ENCODE measurements around the gene TOMM6.
"Not testable (repeated sequence)": the region's sequence is repeated elsewhere in the genome, so short reads cannot be mapped to it uniquely, and the experiment has no call there.

Gene TOMM6

GRCh38 chr6:41766043-41766664, 21.3 kb upstream of the TOMM6 start:
- DNase-seq, result not testable (repeated sequence)

DNA sequence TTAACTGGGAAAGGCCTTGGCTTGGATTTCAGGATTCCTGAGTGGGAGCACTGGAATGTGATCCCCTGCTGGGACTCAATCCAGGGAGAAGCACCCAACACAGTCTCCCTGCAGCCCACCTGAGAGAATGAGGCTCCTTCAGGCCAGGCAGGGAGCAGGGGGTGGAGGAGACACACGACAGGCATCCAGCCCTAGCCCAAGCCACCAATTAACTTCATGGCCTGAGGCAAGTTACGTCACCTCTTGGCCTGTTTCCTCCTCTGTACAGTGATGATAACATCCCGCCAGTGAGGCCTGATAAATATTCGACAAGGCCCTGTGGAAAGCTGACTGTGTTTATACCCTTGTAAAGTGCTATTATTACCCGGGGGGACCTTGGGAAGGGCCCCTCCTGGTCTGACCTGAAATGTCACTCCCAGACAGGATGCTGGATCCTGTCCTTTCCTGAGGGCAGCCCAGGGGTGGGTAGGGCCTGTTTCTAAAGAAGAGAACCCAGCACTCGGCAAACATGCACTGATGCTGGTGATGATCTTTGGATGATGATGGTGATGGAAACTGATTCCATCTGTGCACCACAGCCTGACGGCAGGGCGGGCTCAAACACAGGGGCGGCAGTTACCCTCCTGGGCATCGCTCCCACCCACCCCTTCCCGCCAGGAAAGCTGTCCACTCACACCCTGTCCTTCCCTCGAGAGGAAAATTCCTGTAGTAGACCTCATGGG, 20.2 kb upstream of the TOMM6 start:
- DNase-seq, result no peak

DNA sequence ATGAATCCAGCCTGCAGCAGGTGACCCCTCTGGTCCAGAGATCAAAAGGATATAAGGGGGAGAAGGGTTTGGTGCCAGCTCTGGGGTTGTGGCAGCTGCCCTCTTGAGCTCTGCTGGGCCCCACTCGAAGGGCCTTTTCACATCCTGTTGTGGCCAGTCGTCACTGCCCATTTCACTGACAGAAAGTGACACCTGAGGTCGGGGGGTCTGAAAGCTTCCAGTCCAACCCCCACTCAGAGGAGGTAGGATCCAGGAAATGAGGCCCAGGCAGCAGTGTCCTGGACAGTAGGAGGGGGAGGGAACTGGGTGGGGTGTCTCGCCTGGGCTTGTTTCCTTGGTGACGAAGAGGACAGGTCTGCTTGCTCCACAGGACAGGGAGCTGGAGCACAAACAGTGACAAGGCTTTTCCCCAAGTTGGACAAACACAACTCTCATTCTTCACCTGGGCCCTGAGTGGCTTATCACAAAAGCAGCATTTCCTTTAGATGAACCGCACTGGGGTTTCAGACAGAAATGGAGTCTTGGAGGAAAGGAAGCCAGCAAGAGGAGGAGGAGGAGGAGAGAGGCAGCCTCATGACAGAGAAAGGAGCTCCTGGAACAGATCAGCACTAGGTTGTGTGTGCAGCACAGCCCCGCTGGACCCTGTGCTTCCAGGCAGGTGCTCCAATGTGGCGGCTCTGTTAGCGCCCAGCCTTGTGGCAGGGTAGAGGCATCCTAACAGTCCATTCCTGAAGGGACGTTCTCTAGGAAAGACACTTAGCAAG, 18.8 kb upstream of the TOMM6 start:
- DNase-seq, result no peak

- no peak for DNase-seq
Observed at GRCh38 chr6:41769376-41769775, 18.1 kb upstream of the TOMM6 start.

DNA sequence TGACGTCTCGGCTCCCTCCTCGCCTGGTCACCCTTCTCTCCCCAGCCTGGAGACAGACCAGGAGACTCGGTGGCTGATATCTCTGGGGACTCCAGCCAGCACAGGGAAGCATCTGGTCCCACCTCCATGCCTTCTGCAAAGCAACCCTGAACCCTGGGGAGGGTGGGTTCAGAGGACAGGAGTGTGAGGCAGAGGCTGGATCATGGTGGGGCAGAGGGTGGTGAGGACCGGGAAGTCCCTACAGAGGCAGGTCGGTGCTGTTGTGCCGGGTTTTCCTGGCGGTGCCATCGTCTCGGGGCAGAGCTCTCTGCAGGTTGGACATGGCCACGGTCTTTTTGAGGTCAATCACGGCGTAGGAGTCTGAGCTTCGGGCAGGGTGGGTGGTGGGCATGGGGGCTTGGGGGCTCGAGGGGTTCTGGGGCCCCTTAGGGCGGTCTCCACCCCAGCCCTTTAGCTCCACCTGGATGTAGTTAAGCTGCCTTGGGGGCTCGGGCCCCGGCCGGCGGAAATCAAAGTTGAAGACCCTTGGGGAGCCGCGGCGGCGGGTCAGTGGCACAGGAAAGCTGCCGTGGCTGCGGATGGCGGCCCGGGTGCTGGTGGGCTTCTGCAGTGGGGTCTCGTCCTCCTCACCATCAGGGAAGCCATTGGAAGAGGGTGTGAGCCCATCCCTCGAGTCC, 17.0 kb upstream of the TOMM6 start:
- no peak for DNase-seq

DNA sequence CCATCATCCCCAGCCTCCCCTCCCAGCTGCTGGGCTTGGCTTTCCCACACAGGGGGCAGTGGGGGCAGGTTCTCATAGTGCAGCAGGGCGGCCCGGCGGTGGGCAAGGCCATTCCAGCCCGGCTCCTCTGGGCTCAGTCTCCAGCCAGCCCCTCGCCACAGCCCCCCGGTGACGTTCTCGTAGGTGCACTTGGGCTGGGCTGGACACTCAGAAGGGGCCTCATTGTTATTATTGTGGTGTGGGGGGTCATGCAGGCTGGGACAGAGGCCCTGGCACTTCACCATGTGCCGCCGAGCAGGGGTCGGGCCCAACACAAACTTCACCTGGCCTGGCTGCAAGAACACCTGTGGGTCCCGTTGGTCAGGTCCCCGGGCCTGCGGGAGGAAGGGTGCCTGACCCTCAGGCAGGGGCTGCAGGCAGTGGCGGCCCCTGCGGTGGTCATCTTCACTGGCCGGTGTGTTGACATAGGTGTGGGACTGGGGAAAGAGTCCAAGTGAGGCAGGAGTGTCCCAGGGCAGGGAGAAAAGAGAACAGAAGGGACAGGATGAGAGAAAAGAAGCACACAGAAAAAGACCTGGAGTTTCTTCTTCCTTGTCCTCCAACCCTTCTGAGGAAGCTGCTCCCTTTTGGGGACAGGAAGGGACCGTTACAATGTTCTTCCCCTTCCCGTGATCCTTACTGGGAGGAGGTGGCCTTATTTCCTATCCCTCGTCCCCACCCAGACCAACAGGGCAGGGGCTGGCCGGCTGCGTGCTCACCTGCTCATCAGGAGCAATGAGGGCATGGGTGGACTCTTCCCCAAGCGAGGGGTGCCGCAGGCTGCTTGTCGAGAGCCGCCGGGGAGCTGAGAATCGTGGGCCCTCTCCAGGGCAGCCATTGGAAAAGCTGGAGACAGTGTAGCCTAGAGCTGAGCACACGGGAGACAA, 16.2 kb upstream of the TOMM6 start:
- DNase-seq, result no peak

- no peak for DNase-seq
Observed at GRCh38 chr6:41774841-41775240, 12.7 kb upstream of the TOMM6 start.

DNA sequence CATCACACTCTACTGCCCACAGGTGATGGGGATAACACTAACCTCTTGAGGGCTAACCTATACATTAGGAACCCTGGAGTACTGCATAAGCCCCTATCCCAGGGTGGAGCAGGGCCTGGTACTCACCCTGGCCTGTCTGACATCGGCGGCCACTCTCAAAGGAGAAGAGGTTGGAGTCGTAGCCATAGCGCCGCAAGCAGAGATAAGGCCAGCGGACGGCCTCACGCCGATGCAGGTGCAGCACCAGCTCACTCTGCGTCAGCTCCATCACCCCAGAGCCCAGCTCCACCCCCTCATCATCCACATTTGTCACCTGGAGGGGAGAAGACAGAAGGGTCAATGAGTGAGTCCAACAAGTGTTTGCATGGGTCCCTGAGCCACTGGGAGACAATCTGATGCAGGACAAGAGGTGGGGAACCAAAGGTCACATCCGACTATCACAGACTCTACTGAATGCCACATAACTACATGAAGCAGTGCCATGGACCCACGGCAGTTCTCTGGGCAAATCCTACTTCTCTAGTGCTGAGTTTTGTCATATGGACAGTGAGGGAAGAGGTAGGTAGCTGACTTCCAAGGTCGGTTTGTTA, 12.1 kb upstream of the TOMM6 start:
- no peak for DNase-seq

GRCh38 chr6:41777551-41778285, 9.8 kb upstream of the TOMM6 start:
- no peak for DNase-seq

GRCh38 chr6:41778895-41779294, 8.6 kb upstream of the TOMM6 start:
- DNase-seq, result no peak

- DNase-seq, result no peak
Observed at GRCh38 chr6:41779336-41779735, 8.2 kb upstream of the TOMM6 start.

DNA sequence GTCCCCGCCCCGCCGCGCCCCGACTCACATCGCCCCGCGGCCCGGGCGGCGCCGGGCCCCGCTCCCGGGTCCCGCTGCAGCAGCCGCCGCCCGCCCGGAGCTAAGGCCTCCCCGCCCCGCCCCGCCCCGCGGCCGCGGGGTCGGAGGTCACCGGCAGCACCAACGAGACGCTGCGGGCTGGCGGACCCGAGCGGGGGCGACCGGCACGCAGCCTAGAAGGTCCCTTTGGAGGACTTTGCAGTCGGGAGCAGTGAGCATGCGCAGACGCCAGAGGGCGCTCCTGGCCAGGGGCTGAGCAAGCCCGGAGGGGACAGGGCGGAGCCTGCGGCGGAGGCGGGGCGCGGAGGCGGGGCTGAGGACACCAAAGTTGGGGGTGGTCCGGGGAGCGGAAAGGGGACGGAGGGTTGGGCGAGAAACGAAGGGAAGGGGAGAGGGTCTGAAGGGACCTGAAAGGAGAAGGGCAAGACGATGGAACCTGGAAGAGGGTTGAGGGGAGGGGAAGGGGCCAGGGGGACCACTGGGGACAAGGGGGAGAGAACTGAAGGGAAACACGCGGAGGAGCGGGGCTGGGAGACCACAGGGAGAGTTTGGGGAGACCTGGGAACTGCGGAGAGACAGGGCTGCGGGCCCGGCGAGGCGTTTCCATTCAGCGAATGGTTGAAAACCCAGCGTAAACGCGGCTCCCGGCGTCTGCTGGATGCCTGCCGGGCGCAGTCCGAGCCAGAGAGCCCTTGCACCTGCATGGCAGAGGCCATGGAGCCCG, 7.5 kb upstream of the TOMM6 start, which contains the start of gene FRS3:
FRS3 (minus strand) TSS at position 113 of the 763 bp plus-strand sequence. CDS start 2,913 bp downstream, outside the sequence.
- DNase-seq, result peak; percentile 97

DNA sequence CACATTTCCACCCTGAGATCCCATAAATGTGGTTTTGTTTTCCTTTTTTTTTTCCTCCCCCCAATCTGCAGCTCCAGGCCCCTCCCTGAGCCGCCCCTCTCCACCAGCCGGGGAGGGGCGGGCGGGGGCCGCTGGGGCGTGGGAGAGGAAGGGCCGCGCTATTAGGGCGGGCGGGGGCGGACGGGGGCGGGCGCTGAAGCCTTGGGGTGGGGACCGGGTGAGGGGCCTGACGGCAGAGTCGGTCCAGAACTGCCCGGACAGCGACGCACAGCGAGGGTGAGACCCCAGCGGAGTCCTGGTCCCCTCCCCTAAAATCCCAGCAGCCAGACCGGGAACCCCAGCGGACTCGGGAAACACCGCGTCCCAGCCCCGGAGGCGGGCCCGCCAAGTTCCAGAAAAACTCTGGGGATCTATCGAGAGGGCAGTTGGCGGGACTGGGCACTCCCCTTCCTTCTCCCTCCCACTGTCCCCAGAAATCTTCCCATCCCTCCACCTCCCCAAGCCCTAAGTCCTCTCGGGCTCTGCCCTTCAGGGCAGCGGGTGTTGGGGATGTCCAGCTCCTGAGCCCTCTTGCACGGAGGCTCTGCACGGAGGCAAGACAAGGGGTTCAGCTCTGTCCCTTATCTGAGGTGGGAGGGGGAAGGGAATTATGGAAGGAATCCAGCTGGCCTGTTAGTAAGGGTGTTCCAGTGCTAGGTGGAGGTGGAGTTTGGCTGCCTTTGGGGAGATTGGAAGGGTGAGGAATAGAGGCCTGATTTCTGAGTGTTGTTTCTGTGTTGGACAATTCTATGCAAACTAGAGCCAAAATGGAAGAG, 6.7 kb upstream of the TOMM6 start, which contains the start of gene PRICKLE4:
PRICKLE4 (plus strand) TSS at position 232 of the 815 bp plus-strand sequence. CDS start 2,692 bp downstream, outside the sequence.
- no peak for DNase-seq

GRCh38 chr6:41781366-41781730, 6.1 kb upstream of the TOMM6 start:
- no peak for DNase-seq

GRCh38 chr6:41783106-41783780, 4.3 kb upstream of the TOMM6 start:
- no peak for DNase-seq

- DNase-seq, result no peak
Observed at GRCh38 chr6:41784581-41785171, 2.8 kb upstream of the TOMM6 start.

GRCh38 chr6:41785254-41785653, 2.2 kb upstream of the TOMM6 start:
- no peak for DNase-seq

All from activated gamma-delta T cell (primary cell).